Measurements from ENCODE around the gene FHAD1.
"Not testable (repeated sequence)": the region's sequence is repeated elsewhere in the genome, so short reads cannot be mapped to it uniquely, and the experiment has no call there.

- TF ChIP-seq, protein P1, sequence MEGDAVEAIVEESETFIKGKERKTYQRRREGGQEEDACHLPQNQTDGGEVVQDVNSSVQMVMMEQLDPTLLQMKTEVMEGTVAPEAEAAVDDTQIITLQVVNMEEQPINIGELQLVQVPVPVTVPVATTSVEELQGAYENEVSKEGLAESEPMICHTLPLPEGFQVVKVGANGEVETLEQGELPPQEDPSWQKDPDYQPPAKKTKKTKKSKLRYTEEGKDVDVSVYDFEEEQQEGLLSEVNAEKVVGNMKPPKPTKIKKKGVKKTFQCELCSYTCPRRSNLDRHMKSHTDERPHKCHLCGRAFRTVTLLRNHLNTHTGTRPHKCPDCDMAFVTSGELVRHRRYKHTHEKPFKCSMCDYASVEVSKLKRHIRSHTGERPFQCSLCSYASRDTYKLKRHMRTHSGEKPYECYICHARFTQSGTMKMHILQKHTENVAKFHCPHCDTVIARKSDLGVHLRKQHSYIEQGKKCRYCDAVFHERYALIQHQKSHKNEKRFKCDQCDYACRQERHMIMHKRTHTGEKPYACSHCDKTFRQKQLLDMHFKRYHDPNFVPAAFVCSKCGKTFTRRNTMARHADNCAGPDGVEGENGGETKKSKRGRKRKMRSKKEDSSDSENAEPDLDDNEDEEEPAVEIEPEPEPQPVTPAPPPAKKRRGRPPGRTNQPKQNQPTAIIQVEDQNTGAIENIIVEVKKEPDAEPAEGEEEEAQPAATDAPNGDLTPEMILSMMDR (conservative IDR thresholded peaks at IDR 0.05; ENCODE audit: low read depth, low read length): not testable (repeated sequence)
- not testable (repeated sequence) for TF ChIP-seq EZH2 (IDR thresholded peaks at IDR 0.05; ENCODE audit: borderline replicate concordance, low read depth, low read length, poor library complexity, severe bottlenecking)
These were observed 187.7 kb downstream of the FHAD1 start for GRCh38 chr1:15434739-15435138.
